Gastroesophageal sphincter (tissue), 4 donors: ENCODE data around the gene PREX1. TPM values are rescaled to one million over a fixed set of nuclear protein-coding genes. Genes with fewer than 3 reads are reported as not detected.

ENCODE experiments used
- ATAC-seq: fragments of 150-250 bp; one replicate; pipeline ENCODE4 v1.9.1; 2016; ENCODE audit warnings: mild to moderate bottlenecking, moderate library complexity
- H3K27ac ChIP-seq, 4 donors: fragments of 200-600 bp; sonication (generic) in 3 of 4; 1 replicate in 3 of 4; 2 replicates in 1 of 4; pipeline ENCODE4 v1.5.1; 2016 to 2019
- H3K27me3 ChIP-seq: fragments of 200-600 bp; sonication (generic); one replicate; pipeline ENCODE4 v1.5.1; 2019
- H3K36me3 ChIP-seq, 2 donors: fragments of 200-600 bp; sonication (generic); one replicate each; pipeline ENCODE4 v1.5.1; 2019; ENCODE audit warnings: control low read depth in 1 of 2
- H3K4me1 ChIP-seq, 3 donors: fragments of 200-600 bp; sonication (generic); 1 replicate in 2 of 3; 2 replicates in 1 of 3; pipeline ENCODE4 v1.5.1; 2016 to 2019; ENCODE audit warnings: control low read depth in 2 of 3
- H3K4me3 ChIP-seq, 2 donors: fragments of 200-600 bp; sonication (generic); one replicate each; pipeline ENCODE4 v1.5.1; 2019; ENCODE audit warnings: mild to moderate bottlenecking in 1 of 2, moderate library complexity in 1 of 2
- H3K9me3 ChIP-seq, 3 donors: fragments of 200-600 bp; sonication (generic); one replicate each; pipeline ENCODE4 v1.5.1; 2017 to 2019; ENCODE audit warnings: control low read depth in 2 of 3
- CTCF ChIP-seq, 4 experiments: fragments of 200-600 bp in 2 of 4; fragments of 450-650 bp in 2 of 4; sonication (generic) in 1 of 4; IDR thresholded peaks; one replicate each; pipeline ENCODE4 v1.5.1; 2017 to 2019; ENCODE audit warnings: antibody characterized with exemption in 4 of 4, mild to moderate bottlenecking in 2 of 4, moderate library complexity in 2 of 4
- EP300 ChIP-seq: sonication (generic); formaldehyde crosslinking; IDR thresholded peaks from one replicate; pipeline ENCODE4 v1.6.1; 2017; ENCODE audit warnings: antibody characterized with exemption, mild to moderate bottlenecking
- POLR2A ChIP-seq, 2 donors: fragments of 450-650 bp; IDR thresholded peaks; one replicate each; pipeline ENCODE4 v1.6.1; 2017; ENCODE audit warnings: antibody characterized with exemption in 2 of 2, mild to moderate bottlenecking in 2 of 2, moderate library complexity in 1 of 2
- POLR2AphosphoS5 ChIP-seq: sonication (generic); formaldehyde crosslinking; IDR thresholded peaks from one replicate; pipeline ENCODE4 v1.6.1; 2017; ENCODE audit warnings: antibody characterized with exemption
- WGBS, 2 donors: methylation state at CpG; one replicate each; pipeline ENCODE4 v1.1.5; 2018; ENCODE audit warnings: low coverage in 1 of 2; 5-methylcytosine and 5-hydroxymethylcytosine counted together
- total RNA-seq, 4 donors: library from RNA; depleted of rRNA; stranded (reverse); fragments of >200 nt; gene quantifications; one replicate each; pipeline ENCODE4 v1.1.0, GENCODE V29; 2016

The PREX1 gene
- total RNA-seq, 4 donors from 2014 or later, result 16.3 to 35.7 (median 20.0) TPM

GRCh38 chr20:48668451-48668946 lies 159.3 kb downstream of the PREX1 start:
- H3K4me1 ChIP-seq, result peaks cover 0 to 26% (median 0%) of the 10 kb centered on the region in 3 donors
- peaks cover 0 to 13% of the 10 kb centered on the region in 2 donors for H3K36me3 ChIP-seq
- no peaks in the 10 kb centered on the region for H3K27me3 ChIP-seq
- peak overlapping the region in 2 of 4 donors; percentile 38 to 41 for H3K27ac ChIP-seq
- peak; percentile 27 for ATAC-seq
- H3K9me3 ChIP-seq, result no peaks in the 10 kb centered on the region
- 100% methylated on average over 1 of the region's 10 CpGs; no CpG with 5 or more reads in 1 of the 2 donors for WGBS, 2 donors
- H3K4me3 ChIP-seq, result no peak overlapping the region
- TF ChIP-seq POLR2A (IDR thresholded peaks at IDR 0.05) (no peak), CTCF (IDR thresholded peaks at IDR 0.05) (no peak), POLR2AphosphoS5 (no peak), EP300 (no peak)

DNA sequence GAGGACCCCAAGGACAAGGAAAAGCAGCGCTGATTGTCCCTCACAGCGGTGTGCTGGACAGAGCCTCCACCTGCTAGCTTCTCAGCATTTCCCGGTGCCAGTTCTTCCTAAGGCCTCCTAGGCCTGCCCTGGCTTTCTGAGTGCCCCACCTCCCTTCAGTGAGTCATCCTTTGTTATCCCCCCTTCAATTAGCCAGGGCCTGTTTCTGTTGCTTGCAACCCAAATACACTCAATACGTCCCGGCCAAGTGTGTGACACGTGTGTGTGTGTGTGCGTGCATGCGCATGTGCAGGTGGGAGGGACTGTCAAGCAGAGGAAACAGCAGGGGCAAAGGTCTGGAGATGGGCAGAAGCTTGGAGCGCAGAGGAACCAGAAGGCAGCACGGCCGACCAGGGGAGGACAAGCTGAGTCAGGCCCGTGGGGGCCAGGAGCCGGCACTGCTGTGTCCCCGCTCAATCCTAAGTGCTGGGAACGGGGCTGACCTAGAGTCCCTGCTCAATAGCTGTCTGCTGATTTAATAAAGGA lies 159.8 kb downstream of the PREX1 start:
- ATAC-seq, result peak; percentile 35
- Histone ChIP-seq H3K4me1 (peaks cover 0 to 27% (median 0%) of the 10 kb centered on the region in 3 donors), H3K27me3 (no peaks in the 10 kb centered on the region), H3K36me3 (peaks cover 0 to 13% of the 10 kb centered on the region in 2 donors), H3K4me3 (no peak overlapping the region), H3K27ac (peak overlapping the region in 2 of 4 donors; percentile 38 to 41), H3K9me3 (no peaks in the 10 kb centered on the region)
- TF ChIP-seq POLR2A (IDR thresholded peaks at IDR 0.05) (no peak), CTCF (IDR thresholded peaks at IDR 0.05) (no peak), POLR2AphosphoS5 (no peak), EP300 (no peak)
- 57 to 100% methylated on average over 2 to 10 of the region's 15 CpGs for WGBS, 2 donors

DNA sequence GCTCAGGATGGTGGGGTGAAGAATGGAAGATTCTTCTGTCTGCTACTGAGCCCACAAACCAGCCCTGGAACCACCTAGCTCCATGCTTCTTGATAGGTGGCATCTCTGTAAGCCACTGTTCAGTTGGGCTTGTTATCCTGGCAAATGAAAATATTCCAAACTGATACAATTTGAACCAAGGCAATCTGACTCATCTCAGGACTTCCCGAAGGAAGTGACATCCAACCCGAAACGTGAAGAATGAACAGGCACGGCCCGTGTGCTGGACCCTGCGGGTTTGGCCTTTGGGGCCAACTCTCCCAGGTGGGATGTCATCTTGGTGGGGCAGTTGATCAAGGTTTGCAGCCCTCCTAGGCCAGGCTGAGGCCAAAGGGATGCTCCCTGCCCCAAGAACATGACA lies 160.3 kb downstream of the PREX1 start:
- no peak for ATAC-seq
- peaks cover 0 to 13% of the 10 kb centered on the region in 2 donors for H3K36me3 ChIP-seq
- H3K27ac ChIP-seq, result peak overlapping the region in 1 of 4 donors; percentile 41
- no peaks in the 10 kb centered on the region for H3K27me3 ChIP-seq
- peaks cover 0 to 32% (median 0%) of the 10 kb centered on the region in 3 donors for H3K4me1 ChIP-seq
- TF ChIP-seq CTCF (IDR thresholded peaks at IDR 0.05), result no peak
- TF ChIP-seq POLR2A (IDR thresholded peaks at IDR 0.05), result no peak
- no peak for TF ChIP-seq POLR2AphosphoS5
- no peak for TF ChIP-seq EP300
- WGBS, 2 donors, result 90% methylated on average over 6 of the region's 6 CpGs; no CpG with 5 or more reads in 1 of the 2 donors
- no peaks in the 10 kb centered on the region for H3K9me3 ChIP-seq
- H3K4me3 ChIP-seq, result no peak overlapping the region

- Histone ChIP-seq H3K9me3 (no peaks in the 10 kb centered on the region), H3K27me3 (no peaks in the 10 kb centered on the region), H3K4me1 (peaks cover 0 to 35% (median 0%) of the 10 kb centered on the region in 3 donors), H3K36me3 (peaks cover 0 to 10% of the 10 kb centered on the region in 2 donors), H3K27ac (no peak overlapping the region), H3K4me3 (no peak overlapping the region)
- TF ChIP-seq POLR2A (IDR thresholded peaks at IDR 0.05) (no peak), EP300 (no peak), CTCF (IDR thresholded peaks at IDR 0.05) (no peak), POLR2AphosphoS5 (no peak)
- no peak for ATAC-seq
- 83% methylated on average over 1 of the region's 8 CpGs; no CpG with 5 or more reads in 1 of the 2 donors for WGBS, 2 donors
Observed at GRCh38 chr20:48665785-48666184, 162.0 kb downstream of the PREX1 start.

DNA sequence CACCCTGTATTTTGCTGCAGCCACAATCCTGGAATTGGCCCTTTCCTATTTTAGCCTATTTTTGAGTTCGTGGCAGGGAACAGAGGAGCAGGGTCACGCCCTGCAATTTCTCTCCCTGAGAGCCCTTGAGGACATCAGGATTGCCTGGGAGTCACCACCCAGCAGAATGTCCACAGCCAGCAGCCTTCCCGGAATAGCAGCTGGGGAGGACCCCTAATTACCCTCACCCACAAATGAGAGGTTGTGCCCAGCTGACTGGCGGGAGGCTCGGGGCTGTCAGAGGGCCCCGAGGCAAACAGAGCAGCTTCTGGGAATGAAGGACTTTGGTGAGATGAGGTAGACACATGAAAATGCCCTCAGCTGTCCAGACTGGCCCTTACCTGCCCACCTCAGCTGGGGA lies 165.1 kb downstream of the PREX1 start:
- no peaks in the 10 kb centered on the region for H3K27me3 ChIP-seq
- no peak for ATAC-seq
- 50% methylated on average over 1 to 2 of the region's 6 CpGs for WGBS, 2 donors
- peaks cover 0 to 18% of the 10 kb centered on the region in 2 donors for H3K36me3 ChIP-seq
- no peak overlapping the region for H3K27ac ChIP-seq
- H3K4me1 ChIP-seq, result peaks cover 0 to 16% (median 0%) of the 10 kb centered on the region in 3 donors
- H3K9me3 ChIP-seq, result peaks cover 0 to 12% (median 0%) of the 10 kb centered on the region in 3 donors
- TF ChIP-seq POLR2A (IDR thresholded peaks at IDR 0.05), result no peak
- no peak for TF ChIP-seq EP300
- TF ChIP-seq CTCF (IDR thresholded peaks at IDR 0.05), result no peak
- no peak for TF ChIP-seq POLR2AphosphoS5
- no peak overlapping the region for H3K4me3 ChIP-seq
